Choroid plexus epithelial cell (primary cell): ENCODE results near the gene PREP.

Source experiments
- DNase-seq: peaks from one replicate; pipeline ENCODE4 v3.0.0-alpha.2; 2010; ENCODE audit warnings: low read depth
- H3K4me3 ChIP-seq: 2 replicates; pipeline ENCODE4 v1.5.1; 2011; ENCODE audit warnings: low read depth, mild to moderate bottlenecking, control low read depth, low read length, moderate library complexity
- TF ChIP-seq, protein P1 (sequence below): conservative IDR thresholded peaks from 2 replicates; pipeline ENCODE4 v1.5.1; 2011; ENCODE audit warnings: low read depth, mild to moderate bottlenecking, control low read depth, inconsistent platforms, low read length, moderate library complexity

Gene PREP

DNA sequence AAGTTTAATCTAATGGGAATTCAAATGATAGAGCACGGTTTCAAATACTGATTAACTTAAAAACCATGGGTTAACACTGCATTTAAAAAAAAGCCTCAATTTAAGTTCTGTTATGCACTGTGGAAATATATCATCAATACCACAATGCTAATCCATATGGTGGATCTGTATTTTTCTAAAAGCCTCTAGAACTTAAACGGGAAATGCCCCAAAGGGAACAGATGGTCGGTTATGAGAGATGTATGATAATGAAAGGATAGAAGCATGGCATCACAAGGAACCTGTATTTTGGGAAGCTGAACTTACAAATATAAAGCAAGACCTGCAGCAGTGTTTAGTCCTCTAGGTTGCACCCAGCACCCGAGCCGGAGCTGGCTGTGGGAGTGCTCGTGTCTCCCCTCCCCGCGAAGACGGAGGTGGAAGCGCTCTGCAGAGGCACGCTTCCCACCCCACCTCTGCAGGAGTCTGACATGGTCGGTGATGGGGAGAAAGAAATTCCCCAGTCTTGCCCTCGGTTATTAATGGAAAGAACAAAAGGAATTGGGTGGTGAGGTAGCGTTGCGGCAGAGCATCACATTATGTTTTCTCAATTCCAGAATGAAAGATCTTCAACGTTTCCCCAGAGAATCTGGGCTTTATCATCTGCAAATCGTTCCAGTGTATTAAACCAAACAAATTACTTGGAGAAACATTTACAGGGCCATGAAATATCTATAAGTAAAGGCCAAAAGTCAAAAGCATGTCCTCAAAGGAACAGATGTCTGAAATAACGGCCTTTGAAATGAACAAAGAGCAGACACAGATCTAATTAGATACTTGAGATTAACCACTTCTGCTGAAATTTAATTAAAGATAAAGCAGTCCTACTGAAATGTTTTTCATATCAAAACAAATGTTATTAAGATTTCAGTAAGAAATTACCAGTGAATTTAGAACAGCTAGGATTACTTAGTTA lies 120.0 kb downstream of the PREP start:
- TF ChIP-seq, protein P1, sequence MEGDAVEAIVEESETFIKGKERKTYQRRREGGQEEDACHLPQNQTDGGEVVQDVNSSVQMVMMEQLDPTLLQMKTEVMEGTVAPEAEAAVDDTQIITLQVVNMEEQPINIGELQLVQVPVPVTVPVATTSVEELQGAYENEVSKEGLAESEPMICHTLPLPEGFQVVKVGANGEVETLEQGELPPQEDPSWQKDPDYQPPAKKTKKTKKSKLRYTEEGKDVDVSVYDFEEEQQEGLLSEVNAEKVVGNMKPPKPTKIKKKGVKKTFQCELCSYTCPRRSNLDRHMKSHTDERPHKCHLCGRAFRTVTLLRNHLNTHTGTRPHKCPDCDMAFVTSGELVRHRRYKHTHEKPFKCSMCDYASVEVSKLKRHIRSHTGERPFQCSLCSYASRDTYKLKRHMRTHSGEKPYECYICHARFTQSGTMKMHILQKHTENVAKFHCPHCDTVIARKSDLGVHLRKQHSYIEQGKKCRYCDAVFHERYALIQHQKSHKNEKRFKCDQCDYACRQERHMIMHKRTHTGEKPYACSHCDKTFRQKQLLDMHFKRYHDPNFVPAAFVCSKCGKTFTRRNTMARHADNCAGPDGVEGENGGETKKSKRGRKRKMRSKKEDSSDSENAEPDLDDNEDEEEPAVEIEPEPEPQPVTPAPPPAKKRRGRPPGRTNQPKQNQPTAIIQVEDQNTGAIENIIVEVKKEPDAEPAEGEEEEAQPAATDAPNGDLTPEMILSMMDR: no peak
- no peak overlapping the region for H3K4me3 ChIP-seq

DNA sequence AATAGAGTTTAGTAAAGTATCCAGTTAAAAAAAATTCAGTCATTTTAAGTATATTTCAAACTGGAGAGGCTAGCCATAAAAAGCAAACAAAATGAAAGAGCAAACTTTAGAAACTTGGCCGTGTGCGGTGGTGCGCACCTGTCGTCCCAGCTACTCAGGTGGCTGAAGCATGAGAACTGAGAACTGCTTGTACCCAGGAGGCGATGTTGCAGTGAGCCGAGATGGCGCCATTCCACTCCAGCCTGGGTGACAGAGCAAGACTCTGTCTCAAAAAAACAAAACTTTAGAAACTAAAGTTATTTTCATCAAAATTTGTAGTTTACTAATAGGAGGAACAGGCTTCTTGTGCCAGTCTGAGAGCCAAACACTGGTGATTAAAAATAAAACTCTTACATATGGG lies 122.8 kb downstream of the PREP start:
- DNase-seq: no peak
- no peak overlapping the region for H3K4me3 ChIP-seq
- TF ChIP-seq, protein P1: no peak

More for the DNA sequence above, 120.0 kb downstream of the PREP start:
- DNase-seq: no peak

DNA sequence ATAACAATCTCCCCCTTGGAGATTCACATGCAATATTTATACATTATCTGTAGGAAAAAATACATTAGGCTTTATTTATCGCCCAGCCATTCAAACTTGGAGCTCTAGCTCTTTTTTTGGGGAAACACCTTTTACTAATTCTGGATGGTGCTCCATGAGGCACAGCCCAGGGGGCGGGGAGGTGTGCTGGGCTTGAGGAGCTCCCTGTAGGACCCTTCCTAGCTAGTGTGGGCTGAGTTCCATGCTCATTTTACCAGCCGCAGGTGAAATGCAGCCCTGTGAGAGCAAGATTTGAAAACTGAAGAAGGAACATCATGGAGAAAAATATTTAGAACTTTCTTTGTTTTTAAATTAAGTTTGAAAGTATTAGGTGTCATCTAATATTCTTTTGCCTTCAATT lies 123.4 kb downstream of the PREP start:
- TF ChIP-seq, protein P1: no peak
- H3K4me3 ChIP-seq: no peak overlapping the region
- no peak for DNase-seq

DNA sequence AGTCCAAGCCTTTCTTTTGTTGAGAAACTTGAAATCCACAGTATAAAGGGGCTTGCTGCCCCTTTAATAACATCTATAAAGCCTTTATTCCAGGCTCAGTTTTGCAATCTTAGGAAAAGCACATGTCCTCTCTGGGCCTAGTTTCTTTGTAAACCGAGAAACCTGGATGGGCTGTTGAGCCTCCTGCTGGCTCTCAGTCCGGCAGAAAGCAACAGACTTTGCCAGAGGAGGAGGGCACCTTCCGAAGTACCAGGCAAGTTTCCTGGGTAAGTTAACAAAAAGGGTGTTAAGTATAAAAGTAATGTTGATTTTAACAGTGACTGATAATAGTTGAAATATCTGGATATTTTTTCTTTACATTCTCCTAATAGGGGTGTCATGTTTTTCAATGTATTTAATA lies 124.1 kb downstream of the PREP start:
- no peak for DNase-seq
- TF ChIP-seq, protein P1: no peak

DNA sequence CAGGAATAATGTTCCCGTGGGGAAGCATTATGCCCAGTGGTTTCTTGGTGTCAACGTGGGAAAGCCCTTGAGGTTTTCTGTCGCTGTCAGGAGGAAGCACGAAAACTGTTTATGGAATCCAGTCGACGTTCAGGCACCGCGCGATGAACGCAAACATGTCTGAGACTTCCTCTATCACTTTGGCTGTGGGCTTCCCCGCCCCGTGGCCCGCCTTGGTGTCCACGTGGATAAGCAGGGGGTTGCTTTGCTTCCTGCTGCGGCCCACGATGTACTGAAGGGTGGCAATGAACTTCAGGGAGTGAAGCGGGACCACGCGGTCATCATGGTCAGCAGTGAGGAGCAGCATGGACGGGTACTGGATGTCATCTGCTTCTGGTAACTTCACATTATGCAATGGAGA lies 124.8 kb downstream of the PREP start:
- no peak for DNase-seq
- TF ChIP-seq, protein P1: no peak
- no peak overlapping the region for H3K4me3 ChIP-seq

More for the DNA sequence above, 124.1 kb downstream of the PREP start:
- no peak overlapping the region for H3K4me3 ChIP-seq

DNA sequence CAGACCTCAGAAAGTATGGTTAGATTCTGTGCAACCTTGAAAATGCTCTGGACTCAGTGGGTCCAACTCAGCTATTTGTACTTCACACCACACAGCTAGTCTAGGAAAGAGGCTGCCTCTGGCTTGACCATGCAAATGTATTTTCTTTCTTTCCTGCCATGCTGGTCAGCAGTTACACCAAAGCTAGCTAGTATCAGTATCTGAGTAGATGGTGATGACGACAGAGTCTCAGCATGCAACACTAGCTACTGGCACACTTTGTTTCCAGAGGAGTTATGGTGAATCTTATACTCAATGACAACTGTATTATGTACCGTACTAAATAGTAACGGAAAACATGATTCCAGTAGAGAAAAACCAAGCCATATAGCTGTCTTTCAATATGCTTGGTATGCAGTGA lies 126.5 kb downstream of the PREP start:
- DNase-seq: no peak
- H3K4me3 ChIP-seq: no peak overlapping the region
- TF ChIP-seq, protein P1: no peak

DNA sequence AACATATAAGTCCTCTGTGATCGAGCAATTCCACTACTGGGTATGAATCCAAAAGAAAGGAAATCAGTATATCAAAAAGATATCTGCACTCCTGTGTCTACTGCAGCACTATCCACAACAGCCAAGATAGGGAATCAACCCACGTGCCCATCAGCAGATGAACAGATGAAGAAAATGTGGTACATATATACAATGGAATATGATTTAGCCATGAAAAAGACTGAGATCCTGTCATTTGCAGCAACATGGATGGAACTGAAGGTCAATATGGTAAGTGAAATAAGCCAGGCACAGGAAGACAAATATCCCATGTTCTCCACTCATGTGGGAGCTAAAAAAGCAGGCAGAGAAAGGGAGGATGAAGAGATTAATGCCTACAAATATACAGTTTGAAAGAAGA lies 127.3 kb downstream of the PREP start:
- no peak overlapping the region for H3K4me3 ChIP-seq
- TF ChIP-seq, protein P1: no peak
- DNase-seq: no peak
